T-helper 1 cell treated with Interleukin-12 subunit alpha and Interleukin-12 subunit beta and Interleukin-4 antibody, amounts not matched to agents 30 ng/mL and 1 ng/mL, for 36 hours (primary cell): Measurements from ENCODE around the gene ZNF689. TPM values are rescaled to one million over a fixed set of nuclear protein-coding genes. Genes with fewer than 3 reads are reported as not detected.

Experiments used
- intact Hi-C: fragments of 100-400 bp; cut with micrococcal nuclease; formaldehyde crosslinking; loops from one replicate; pipeline ENCODE4 v1.15.1; 2024
- total RNA-seq: library from RNA; stranded (reverse); gene quantifications from 2 replicates; pipeline ENCODE4 v1.2.3, GENCODE V29; 2022

ZNF689 gene
- total RNA-seq, 1 donor from 2014 or later, result 13.7 TPM

GRCh38 chr16:30567160-30567990 lies 42.8 kb downstream of the ZNF689 start:
- intact Hi-C loops, result no loop called here

DNA sequence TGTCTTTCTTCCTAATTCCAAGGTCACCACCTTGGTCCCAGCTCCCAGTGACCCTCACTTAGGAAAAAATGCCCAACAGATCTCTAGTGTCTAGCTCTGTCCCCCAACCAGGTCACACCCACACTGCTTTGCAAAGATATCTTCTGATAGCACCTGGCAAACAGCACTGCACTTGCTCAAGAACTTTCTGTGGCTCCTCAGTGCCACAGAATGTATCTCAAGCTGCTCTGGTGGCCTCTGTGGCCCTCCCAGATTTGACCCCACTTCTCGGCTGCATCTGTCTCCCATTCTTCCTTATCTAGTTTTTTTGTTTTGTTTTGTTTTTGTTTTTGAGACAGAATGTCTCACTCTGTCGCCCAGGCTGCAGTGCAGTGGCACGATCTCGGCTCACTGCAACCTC lies 43.7 kb downstream of the ZNF689 start:
- intact Hi-C loops, result no loop called here

GRCh38 chr16:30565984-30566383 lies 44.2 kb downstream of the ZNF689 start:
- intact Hi-C loops, result no loop called here

- intact Hi-C loops, result no loop called here
These were observed 44.7 kb downstream of the ZNF689 start for GRCh38 chr16:30565526-30565925.

- intact Hi-C loops, result no loop called here
These were observed 48.2 kb downstream of the ZNF689 start for GRCh38 chr16:30562021-30562420.

DNA sequence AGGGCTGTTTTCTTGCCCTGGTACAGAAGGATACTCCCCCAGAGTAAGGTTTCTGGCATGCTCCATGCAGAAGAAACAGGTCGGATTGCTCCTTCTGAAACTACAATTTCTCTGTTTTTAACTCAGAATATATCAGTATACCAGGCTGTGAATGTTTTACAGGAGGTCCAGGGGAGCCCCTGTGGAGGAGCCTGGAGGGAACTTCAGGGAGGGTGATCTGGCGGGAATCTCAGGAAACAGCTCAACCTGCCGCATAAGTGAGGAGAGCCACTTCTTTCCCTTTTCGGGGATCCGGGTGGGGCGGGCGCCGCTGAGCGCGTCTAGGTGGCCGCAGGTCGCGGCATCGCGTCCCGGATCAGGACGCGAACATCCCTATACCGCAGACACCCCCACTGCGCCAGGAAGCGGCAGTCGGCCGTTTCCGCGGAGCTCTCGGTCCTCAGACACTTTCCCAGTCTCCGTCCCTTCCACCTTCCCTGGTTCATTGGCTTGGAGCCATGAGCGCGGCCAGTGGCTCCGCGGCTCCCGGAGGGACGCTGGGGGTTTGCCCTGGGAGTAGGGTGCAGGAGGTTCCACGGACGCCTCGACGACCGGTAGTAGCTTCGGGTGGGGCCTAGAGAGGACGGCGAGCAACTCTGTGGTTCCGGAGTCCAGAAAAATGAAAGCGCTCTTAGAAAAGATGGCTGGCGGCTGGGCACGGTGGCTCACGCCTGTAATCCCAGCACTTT lies 48.9 kb downstream of the ZNF689 start:
- intact Hi-C loops, result no loop called here

- intact Hi-C loops, result loop anchor here (2.0 kb wide), 1 partner anchor 99 kb away; the partner anchor contains the start of gene FBRS
These were observed 50.5 kb downstream of the ZNF689 start for GRCh38 chr16:30559690-30560089.

GRCh38 chr16:30558789-30559377 lies 51.3 kb downstream of the ZNF689 start:
- intact Hi-C loops, result loop anchor here (1.0 to 2.0 kb wide), 14 partner anchors 9 to 363 kb away; partner anchors contain the start of genes DCTPP1, FBRS, PHKG2 and PRR14

DNA sequence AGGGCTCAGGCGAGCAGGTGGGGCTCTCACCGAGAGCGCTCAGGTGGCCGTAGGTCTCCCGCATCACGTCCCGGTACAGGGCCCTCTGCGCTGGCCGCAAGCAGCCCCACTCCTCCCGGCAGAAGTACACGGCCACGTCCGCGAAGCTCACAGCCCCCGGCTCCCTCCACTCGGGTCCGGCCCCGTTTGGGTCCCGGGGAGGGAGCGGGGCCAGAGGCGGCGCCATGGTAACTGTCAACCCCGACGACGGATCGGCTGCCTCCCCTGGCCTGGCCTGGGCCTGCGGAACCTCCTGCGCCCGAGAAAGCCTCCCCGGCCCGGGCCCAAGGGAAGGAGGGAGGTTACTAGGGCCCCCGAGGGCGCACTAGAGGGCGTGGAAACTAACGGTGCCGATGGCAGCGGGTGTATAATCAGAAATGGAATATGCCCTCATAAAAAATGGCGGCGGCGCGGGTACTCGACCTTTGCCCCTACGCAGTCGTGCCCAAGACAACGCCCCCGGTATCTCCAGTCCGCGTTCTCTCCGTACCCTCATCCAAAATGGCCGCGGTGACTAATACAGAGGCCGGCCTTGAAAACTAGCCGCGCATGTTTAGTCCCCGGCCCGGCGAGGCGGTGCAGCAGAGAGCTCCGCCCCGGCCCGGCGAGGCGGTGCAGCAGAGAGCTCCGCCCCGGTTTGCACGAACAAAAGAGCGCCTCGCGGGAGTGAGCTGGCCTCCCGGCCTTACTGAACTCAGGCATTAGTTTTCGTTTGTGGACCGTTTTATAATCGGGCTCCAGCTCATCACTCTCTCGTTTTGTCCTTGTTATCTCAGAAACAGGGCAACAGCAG lies 52.0 kb downstream of the ZNF689 start, which contains the start of gene ZNF764:
ZNF764 (minus strand) TSS at position 418 of the 832 bp plus-strand sequence; CDS start at position 226, 192 bp downstream.
- intact Hi-C loops, result loop anchor here (1.0 to 2.0 kb wide), 14 partner anchors 10 to 364 kb away; partner anchors contain the start of genes DCTPP1, FBRS, PHKG2 and PRR14

GRCh38 chr16:30557707-30557956 lies 52.6 kb downstream of the ZNF689 start:
- intact Hi-C loops, result no loop called here

DNA sequence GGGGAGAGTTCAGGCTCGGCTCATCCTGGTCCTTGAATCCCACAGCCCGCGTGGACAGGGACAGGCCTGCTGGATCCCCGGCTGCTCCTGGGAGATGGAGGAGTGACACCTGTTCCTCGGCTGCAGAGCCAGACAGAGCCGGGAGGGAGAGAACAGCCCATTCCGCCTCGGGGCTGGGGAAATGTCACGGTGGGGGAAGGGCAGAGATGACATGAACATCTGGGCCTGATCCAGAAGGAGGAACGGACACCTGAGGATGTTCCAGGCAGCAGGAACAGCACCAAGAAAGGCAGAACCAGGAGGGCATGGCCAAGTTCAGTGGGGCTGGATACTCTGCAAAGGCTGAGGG lies 54.1 kb downstream of the ZNF689 start:
- intact Hi-C loops, result no loop called here

- intact Hi-C loops, result no loop called here
These were observed 54.7 kb downstream of the ZNF689 start for GRCh38 chr16:30555315-30556124.

DNA sequence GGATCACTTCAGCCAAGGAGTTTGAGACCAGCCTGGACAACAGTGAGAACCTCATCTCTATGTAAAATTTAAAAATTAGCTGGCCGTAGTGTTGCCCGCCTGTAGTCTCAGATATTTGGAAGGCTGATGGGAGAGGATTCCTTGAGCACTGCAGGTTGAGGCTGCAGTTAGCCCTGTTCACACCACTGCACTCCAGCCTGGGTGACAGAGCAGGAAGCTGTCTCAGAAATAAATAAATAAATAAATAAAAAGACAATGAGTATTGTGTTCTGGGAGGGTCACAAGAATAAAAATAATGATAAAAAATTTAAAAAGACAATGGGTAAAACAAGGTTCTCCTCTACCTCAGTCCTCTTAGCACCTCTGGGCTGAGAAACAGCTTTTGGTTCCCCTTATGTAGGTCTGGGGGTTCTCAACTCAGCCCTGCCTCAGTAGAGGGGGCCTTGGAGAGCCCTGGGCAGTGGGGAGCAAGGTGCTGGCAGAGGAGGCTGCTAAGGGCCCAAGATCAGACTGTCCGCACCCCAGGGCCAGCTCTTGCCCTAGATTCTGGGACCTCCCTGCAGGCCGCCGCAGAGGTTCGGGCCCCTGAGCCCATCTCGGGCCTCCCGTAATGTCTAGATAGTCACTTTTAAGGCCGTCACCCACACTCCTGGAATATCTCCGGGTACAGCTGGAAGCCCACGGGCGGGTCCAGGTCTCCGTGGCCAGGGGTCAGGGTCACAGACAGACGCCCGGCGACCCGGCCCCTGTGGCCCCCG lies 55.5 kb downstream of the ZNF689 start:
- intact Hi-C loops, result no loop called here

GRCh38 chr16:30553393-30553899 lies 56.7 kb downstream of the ZNF689 start:
- intact Hi-C loops, result no loop called here

- intact Hi-C loops, result loop anchor here (1.0 kb wide), 2 partner anchors 18 to 32 kb away; partner anchors contain the start of gene ZNF785
These were observed 57.2 kb downstream of the ZNF689 start for GRCh38 chr16:30552956-30553355.
